Nucleus accumbens (tissue), 56 donors: ENCODE measurements around the gene ENTREP1.

Experiments
- DNase-seq, 56 donors: peaks; one replicate each; lab custom pipeline; 2025; lab: John Stamatoyannopoulos, UW

ENTREP1 gene

GRCh38 chr9:69357821-69358220, 32.8 kb downstream of the ENTREP1 start:
- DNase-seq = no peak

GRCh38 chr9:69363191-69363590, 38.2 kb downstream of the ENTREP1 start:
- no peak for DNase-seq

GRCh38 chr9:69364510-69365150, 39.6 kb downstream of the ENTREP1 start:
- no peak for DNase-seq

- DNase-seq = no peak
Observed at GRCh38 chr9:69370430-69370829, 45.4 kb downstream of the ENTREP1 start.

GRCh38 chr9:69371001-69371400, 46.0 kb downstream of the ENTREP1 start:
- no peak for DNase-seq

- no peak for DNase-seq
Observed at GRCh38 chr9:69376651-69377050, 51.6 kb downstream of the ENTREP1 start.

GRCh38 chr9:69377291-69377690, 52.3 kb downstream of the ENTREP1 start:
- no peak for DNase-seq

- no peak for DNase-seq
Observed at GRCh38 chr9:69377981-69378380, 53.0 kb downstream of the ENTREP1 start.

GRCh38 chr9:69379270-69379982, 54.4 kb downstream of the ENTREP1 start:
- no peak for DNase-seq

- no peak for DNase-seq
Observed at GRCh38 chr9:69380301-69380700, 55.3 kb downstream of the ENTREP1 start.

- DNase-seq = no peak
Observed at GRCh38 chr9:69380811-69381210, 55.8 kb downstream of the ENTREP1 start.

- no peak for DNase-seq
Observed at GRCh38 chr9:69382135-69382534, 57.1 kb downstream of the ENTREP1 start.

GRCh38 chr9:69385581-69386033, 60.6 kb downstream of the ENTREP1 start:
- DNase-seq = no peak

- DNase-seq = no peak
Observed at GRCh38 chr9:69386651-69387050, 61.6 kb downstream of the ENTREP1 start.

- DNase-seq = no peak
Observed at GRCh38 chr9:69388596-69388995, 63.6 kb downstream of the ENTREP1 start.

- DNase-seq = no peak
Observed at GRCh38 chr9:69389437-69389995, 64.5 kb downstream of the ENTREP1 start.

- DNase-seq = no peak
Observed at GRCh38 chr9:69391487-69391886, 66.5 kb downstream of the ENTREP1 start.

GRCh38 chr9:69391946-69392345, 66.9 kb downstream of the ENTREP1 start:
- peak in 23 of 56 donors; percentile 2 to 60 (median 28) for DNase-seq

GRCh38 chr9:69392826-69393225, 67.8 kb downstream of the ENTREP1 start:
- DNase-seq = no peak

GRCh38 chr9:69393425-69393824, 68.4 kb downstream of the ENTREP1 start:
- no peak for DNase-seq

- DNase-seq = peak in 29 of 56 donors; percentile 2 to 59 (median 24)
Observed at GRCh38 chr9:69395718-69396117, 70.7 kb downstream of the ENTREP1 start.

- no peak for DNase-seq
Observed at GRCh38 chr9:69396759-69397158, 71.7 kb downstream of the ENTREP1 start.
